Keratinocyte (primary cell): ENCODE measurements around the gene DNAH8.

Experiments
- EZH2 ChIP-seq: IDR thresholded peaks from one replicate; pipeline ENCODE4 v1.6.1; 2012; ENCODE audit warnings: inconsistent platforms, mild to moderate bottlenecking, low read length, moderate library complexity
- TF ChIP-seq, protein P1 (sequence below), 3 experiments: IDR thresholded peaks in 1 of 3; conservative IDR thresholded peaks in 1 of 3; optimal IDR thresholded peaks in 1 of 3; 2 replicates in 2 of 3; 3 replicates in 1 of 3; pipeline versions ENCODE3 to v1.5.1; 2011; ENCODE audit warnings: low read length in 3 of 3, mild to moderate bottlenecking in 3 of 3, moderate library complexity in 2 of 3, control low read depth in 1 of 3, inconsistent platforms in 1 of 3; ENCODE audit not compliant: insufficient read depth in 2 of 3; ENCODE audit errors: extremely low read depth in 1 of 3

DNA sequence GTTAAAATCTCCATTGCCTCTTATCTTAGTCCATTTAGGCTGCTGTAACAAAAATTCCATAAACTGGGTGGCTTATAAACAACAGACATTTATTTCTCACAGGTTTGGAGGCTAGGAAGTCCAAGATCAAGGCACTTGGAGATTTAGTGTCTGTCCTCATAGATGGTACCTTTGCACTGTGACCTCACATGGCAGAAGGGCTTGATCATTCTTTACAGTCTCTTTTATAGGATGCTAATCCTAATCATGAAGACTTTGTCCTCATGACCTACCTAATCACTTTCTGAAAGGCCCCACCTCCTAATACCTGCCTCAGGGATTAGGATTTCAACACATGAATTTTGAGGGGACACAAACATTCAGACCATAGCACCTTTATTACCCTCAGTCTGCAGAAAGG lies 18.8 kb upstream of the DNAH8 start:
- TF ChIP-seq, protein P1, sequence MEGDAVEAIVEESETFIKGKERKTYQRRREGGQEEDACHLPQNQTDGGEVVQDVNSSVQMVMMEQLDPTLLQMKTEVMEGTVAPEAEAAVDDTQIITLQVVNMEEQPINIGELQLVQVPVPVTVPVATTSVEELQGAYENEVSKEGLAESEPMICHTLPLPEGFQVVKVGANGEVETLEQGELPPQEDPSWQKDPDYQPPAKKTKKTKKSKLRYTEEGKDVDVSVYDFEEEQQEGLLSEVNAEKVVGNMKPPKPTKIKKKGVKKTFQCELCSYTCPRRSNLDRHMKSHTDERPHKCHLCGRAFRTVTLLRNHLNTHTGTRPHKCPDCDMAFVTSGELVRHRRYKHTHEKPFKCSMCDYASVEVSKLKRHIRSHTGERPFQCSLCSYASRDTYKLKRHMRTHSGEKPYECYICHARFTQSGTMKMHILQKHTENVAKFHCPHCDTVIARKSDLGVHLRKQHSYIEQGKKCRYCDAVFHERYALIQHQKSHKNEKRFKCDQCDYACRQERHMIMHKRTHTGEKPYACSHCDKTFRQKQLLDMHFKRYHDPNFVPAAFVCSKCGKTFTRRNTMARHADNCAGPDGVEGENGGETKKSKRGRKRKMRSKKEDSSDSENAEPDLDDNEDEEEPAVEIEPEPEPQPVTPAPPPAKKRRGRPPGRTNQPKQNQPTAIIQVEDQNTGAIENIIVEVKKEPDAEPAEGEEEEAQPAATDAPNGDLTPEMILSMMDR (optimal IDR thresholded peaks at IDR 0.05 in 1 of 3, IDR thresholded peaks at IDR 0.05 in 1 of 3, conservative IDR thresholded peaks at IDR 0.05 in 1 of 3; ENCODE audit: extremely low read depth in 1 of 3, insufficient read depth in 2 of 3, low read length in 3 of 3): no peak
- TF ChIP-seq EZH2: no peak
